ENCODE data around the gene OPCML.

GRCh38 chr11:133149698-133150097, 382.6 kb downstream of the OPCML start:
- TF ChIP-seq CTCF (conservative IDR thresholded peaks at IDR 0.05; ENCODE audit: low read depth, low read length), result no peak
- no peak for TF ChIP-seq EZH2 (IDR thresholded peaks at IDR 0.05; ENCODE audit: borderline replicate concordance, low read depth, low read length, poor library complexity, severe bottlenecking)

Measured in A673 (cell line).